GM12873 (cell line): ENCODE results near the gene SSR1.

Experiments
- CTCF ChIP-seq: IDR thresholded peaks from 2 replicates; pipeline ENCODE4 v1.5.1; 2012; ENCODE audit warnings: low read depth, mild to moderate bottlenecking, moderate library complexity, low read length, control low read depth; ENCODE audit not compliant: insufficient read depth; ENCODE audit errors: missing control alignments

Gene SSR1

GRCh38 chr6:7276199-7276524, 36.8 kb downstream of the SSR1 start:
- TF ChIP-seq CTCF, result no peak

GRCh38 chr6:7273709-7274108, 39.3 kb downstream of the SSR1 start:
- TF ChIP-seq CTCF, result no peak

GRCh38 chr6:7271205-7271534, 41.8 kb downstream of the SSR1 start:
- no peak for TF ChIP-seq CTCF

GRCh38 chr6:7270320-7271204, 42.4 kb downstream of the SSR1 start:
- TF ChIP-seq CTCF, result no peak

GRCh38 chr6:7269816-7270215, 43.2 kb downstream of the SSR1 start:
- TF ChIP-seq CTCF, result no peak

GRCh38 chr6:7268816-7269555, 44.0 kb downstream of the SSR1 start:
- TF ChIP-seq CTCF, result no peak

- no peak for TF ChIP-seq CTCF
These were observed 44.6 kb downstream of the SSR1 start for GRCh38 chr6:7268362-7268761.
